H1 (cell line): ENCODE results near the gene ETV5. TPM values are rescaled to one million over a fixed set of nuclear protein-coding genes. Genes with fewer than 3 reads are reported as not detected.

ENCODE experiments used
- CTCF ChIA-PET: fragments of 300-600 bp; sonication (Branson Sonifier 250); formaldehyde crosslinking; loops from one replicate; lab custom pipeline; 2021; ENCODE audit not compliant: partially characterized antibody; lab: Charles Lee
- POLR2A ChIA-PET: fragments of 300-600 bp; sonication (Branson Sonifier 250); formaldehyde crosslinking; loops from one replicate; lab custom pipeline; 2021; ENCODE audit warnings: inconsistent platforms; ENCODE audit not compliant: partially characterized antibody; lab: Charles Lee
- DNase-seq, 2 experiments: peaks; one replicate each; pipeline versions ENCODE4 v3.0.0 to v3.0.0-alpha.2; 2010 to 2022; ENCODE audit warnings: low spot score in 2 of 2, low read depth in 1 of 2, mixed read lengths in 1 of 2
- FAIRE-seq: peaks from 2 replicates; lab custom pipeline; 2011; peaks lifted over from hg19 to GRCh38; lab: Jason Lieb, UNC
- H2AFZ ChIP-seq: 2 replicates; pipeline ENCODE4 v1.8.1; 2012; ENCODE audit warnings: low read length, inconsistent platforms
- H2AK5ac ChIP-seq: 2 replicates; pipeline ENCODE4 v1.6.1; 2013; ENCODE audit warnings: low read depth, low read length
- H2BK120ac ChIP-seq: replicated peaks from 2 replicates; pipeline ENCODE3; 2013; ENCODE audit warnings: low read depth, low read length, inconsistent platforms
- H2BK12ac ChIP-seq: 2 replicates; pipeline ENCODE4 v1.6.1; 2013; ENCODE audit warnings: low read depth, low read length
- H2BK15ac ChIP-seq: 2 replicates; pipeline ENCODE4 v1.6.1; 2013; ENCODE audit warnings: low read length
- H2BK20ac ChIP-seq: 2 replicates; pipeline ENCODE4 v1.6.1; 2013; ENCODE audit warnings: low read length
- H2BK5ac ChIP-seq: 2 replicates; pipeline ENCODE4 v1.6.1; 2013; ENCODE audit warnings: low read depth, low read length
- H3K14ac ChIP-seq: 2 replicates; pipeline ENCODE4 v1.6.1; 2013; ENCODE audit warnings: inconsistent platforms; ENCODE audit not compliant: insufficient read length
- H3K18ac ChIP-seq: 2 replicates; pipeline ENCODE4 v1.6.1; 2013; ENCODE audit warnings: low read length; ENCODE audit errors: extremely low read depth
- H3K23ac ChIP-seq: 2 replicates; pipeline ENCODE4 v1.6.1; 2013; ENCODE audit warnings: inconsistent platforms; ENCODE audit not compliant: insufficient read length
- H3K23me2 ChIP-seq: 2 replicates; pipeline ENCODE4 v1.6.1; 2013; ENCODE audit warnings: low read depth, low read length
- H3K27ac ChIP-seq: 2 replicates; pipeline ENCODE4 v1.6.1; 2011; ENCODE audit warnings: low read depth, low read length, inconsistent platforms
- H3K27me3 ChIP-seq, 4 experiments: replicated peaks in 1 of 4; 1 replicate in 1 of 4; 2 replicates in 3 of 4; pipeline versions ENCODE4 v1.6.1 to v1.8.1; 2011 to 2013; ENCODE audit warnings: low read length in 3 of 4, mild to moderate bottlenecking in 3 of 4, inconsistent platforms in 2 of 4, mixed read lengths in 2 of 4, moderate library complexity in 1 of 4; ENCODE audit not compliant: control insufficient read depth in 3 of 4, insufficient read depth in 3 of 4; ENCODE audit errors: extremely low read depth in 1 of 4
- H3K36me3 ChIP-seq, 4 experiments: 2 replicates each; pipeline versions ENCODE4 v1.6.1 to v1.8.1; 2011 to 2013; ENCODE audit warnings: mild to moderate bottlenecking in 4 of 4, low read length in 3 of 4, moderate library complexity in 2 of 4, control low read depth in 1 of 4, inconsistent platforms in 1 of 4; ENCODE audit not compliant: insufficient read depth in 4 of 4, control insufficient read depth in 2 of 4
- H3K4ac ChIP-seq: replicated peaks from 2 replicates; pipeline ENCODE3; 2013; ENCODE audit warnings: low read length, low read depth, mixed read lengths, inconsistent platforms; ENCODE audit not compliant: insufficient read length
- H3K4me1 ChIP-seq, 4 experiments: replicated peaks in 1 of 4; 1 replicate in 1 of 4; 2 replicates in 3 of 4; pipeline versions ENCODE4 v1.6.1 to v1.8.1; 2011 to 2013; ENCODE audit warnings: low read length in 3 of 4, inconsistent platforms in 2 of 4, mixed read lengths in 1 of 4; ENCODE audit not compliant: insufficient read depth in 4 of 4, control insufficient read depth in 3 of 4
- H3K4me2 ChIP-seq, 2 experiments: 2 replicates each; pipeline versions ENCODE4 v1.6.1 to v1.8.1; 2011 to 2013; ENCODE audit warnings: low read depth in 2 of 2, low read length in 2 of 2, control low read depth in 1 of 2, inconsistent platforms in 1 of 2, mild to moderate bottlenecking in 1 of 2; ENCODE audit not compliant: insufficient read depth in 1 of 2
- H3K4me3 ChIP-seq, 4 experiments: fragments of 200-600, 300-600 bp in 1 of 4; sonication (generic), shearing (Covaris generic), sonication (Bioruptor Twin) in 1 of 4; 2 replicates each; pipeline versions ENCODE4 v1.5.1 to v1.8.1; 2011 to 2016; ENCODE audit warnings: low read length in 4 of 4, low read depth in 3 of 4, control low read depth in 2 of 4, inconsistent platforms in 2 of 4, mild to moderate bottlenecking in 2 of 4, mixed read lengths in 1 of 4, moderate library complexity in 1 of 4; ENCODE audit not compliant: insufficient read depth in 2 of 4; ENCODE audit errors: extremely low read depth in 1 of 4
- H3K56ac ChIP-seq: replicated peaks from 2 replicates; pipeline ENCODE3; 2013; ENCODE audit warnings: low read depth, mild to moderate bottlenecking, mixed read lengths, low read length, inconsistent platforms; ENCODE audit not compliant: insufficient read length
- H3K79me1 ChIP-seq: 2 replicates; pipeline ENCODE4 v1.6.1; 2013; ENCODE audit warnings: low read depth, low read length, control low read depth
- H3K79me2 ChIP-seq, 2 experiments: 2 replicates each; pipeline versions ENCODE4 v1.6.1 to v1.8.1; 2012 to 2013; ENCODE audit warnings: low read length in 2 of 2, mild to moderate bottlenecking in 2 of 2, inconsistent platforms in 1 of 2; ENCODE audit not compliant: insufficient read depth in 2 of 2, control insufficient read depth in 1 of 2
- H3K9ac ChIP-seq, 4 experiments: replicated peaks in 1 of 4; 1 replicate in 1 of 4; 2 replicates in 3 of 4; pipeline versions ENCODE4 v1.6.1 to v1.8.1; 2011 to 2013; ENCODE audit warnings: low read depth in 3 of 4, low read length in 3 of 4, control low read depth in 2 of 4, mild to moderate bottlenecking in 2 of 4, moderate library complexity in 2 of 4, inconsistent platforms in 1 of 4; ENCODE audit errors: extremely low read depth in 1 of 4
- H3K9me3 ChIP-seq, 2 experiments: 2 replicates each; pipeline versions ENCODE4 v1.6.1 to v1.8.1; 2012 to 2013; ENCODE audit warnings: mild to moderate bottlenecking in 2 of 2, moderate library complexity in 2 of 2, control low read depth in 1 of 2, inconsistent platforms in 1 of 2, low read depth in 1 of 2, low read length in 1 of 2, mixed read lengths in 1 of 2; ENCODE audit not compliant: insufficient read depth in 2 of 2
- H4K20me1 ChIP-seq, 2 experiments: replicated peaks in 1 of 2; 2 replicates each; pipeline versions ENCODE3 to v1.8.1; 2011 to 2013; ENCODE audit warnings: inconsistent platforms in 2 of 2, low read length in 2 of 2, mild to moderate bottlenecking in 1 of 2; ENCODE audit not compliant: insufficient read depth in 2 of 2, control insufficient read depth in 1 of 2
- H4K5ac ChIP-seq: 2 replicates; pipeline ENCODE4 v1.6.1; 2013; ENCODE audit warnings: low read length, low read depth, mixed read lengths, inconsistent platforms; ENCODE audit not compliant: insufficient read length
- H4K8ac ChIP-seq: 2 replicates; pipeline ENCODE4 v1.8.0; 2013; ENCODE audit warnings: mild to moderate bottlenecking, moderate library complexity, low read length, inconsistent platforms; ENCODE audit not compliant: insufficient read depth; ENCODE audit errors: extremely low read depth
- H4K91ac ChIP-seq: replicated peaks from 2 replicates; pipeline ENCODE3; 2013; ENCODE audit warnings: low read length, mixed read lengths, inconsistent platforms; ENCODE audit not compliant: insufficient read length
- KDM5A ChIP-seq: fragments of 200-600 bp; IDR thresholded peaks from 2 replicates; pipeline ENCODE4 v1.7.1; 2012; ENCODE audit warnings: mild to moderate bottlenecking, low read length, inconsistent platforms, mixed read lengths
- WGBS, 2 experiments: shearing (Covaris generic) in 1 of 2; methylation state at CpG; one replicate each; pipeline versions ENCODE4 v1.1.6 to v1.1.7; 2013 to 2015; ENCODE audit warnings: low lambda C conversion rate in 2 of 2, mixed read lengths in 2 of 2, inconsistent platforms in 1 of 2, low coverage in 1 of 2, missing lambda C conversion rate in 1 of 2; ENCODE audit not compliant: insufficient replicate concordance in 2 of 2, insufficient coverage in 1 of 2, insufficient read length in 1 of 2; ENCODE audit errors: extremely low coverage in 1 of 2, missing lambda C conversion rate in 1 of 2; 5-methylcytosine and 5-hydroxymethylcytosine counted together
- polyA plus RNA-seq, 7 experiments: library from polyadenylated mRNA; depleted of rRNA in 3 of 7; stranded (reverse) in 5 of 7; unstranded in 2 of 7; fragments of >200 nt in 5 of 7; fragments of 200-250 nt in 2 of 7; gene quantifications; 1 replicate in 5 of 7; 2 replicates in 1 of 7; 4 replicates in 1 of 7; pipeline versions ENCODE4 v1.2.1 to v1.2.3, GENCODE V29; 2011 to 2013; ENCODE audit warnings: missing spikeins in 2 of 7, mixed read lengths in 2 of 7
- total RNA-seq: library from RNA; stranded (reverse); fragmentation: NEBNext Ultra II Directional; extraction: Animal tissue kit (Norgen Biotek cat#: 25700); gene quantifications from 2 replicates; pipeline ENCODE4 v1.2.1, GENCODE V29; 2021

Gene ETV5
- total and polyA plus RNA-seq, 2 of the 8 experiments (the other 6 are each of a cell fraction or from before 2014, with no cell fraction given): 13.1 to 36.9 TPM

DNA sequence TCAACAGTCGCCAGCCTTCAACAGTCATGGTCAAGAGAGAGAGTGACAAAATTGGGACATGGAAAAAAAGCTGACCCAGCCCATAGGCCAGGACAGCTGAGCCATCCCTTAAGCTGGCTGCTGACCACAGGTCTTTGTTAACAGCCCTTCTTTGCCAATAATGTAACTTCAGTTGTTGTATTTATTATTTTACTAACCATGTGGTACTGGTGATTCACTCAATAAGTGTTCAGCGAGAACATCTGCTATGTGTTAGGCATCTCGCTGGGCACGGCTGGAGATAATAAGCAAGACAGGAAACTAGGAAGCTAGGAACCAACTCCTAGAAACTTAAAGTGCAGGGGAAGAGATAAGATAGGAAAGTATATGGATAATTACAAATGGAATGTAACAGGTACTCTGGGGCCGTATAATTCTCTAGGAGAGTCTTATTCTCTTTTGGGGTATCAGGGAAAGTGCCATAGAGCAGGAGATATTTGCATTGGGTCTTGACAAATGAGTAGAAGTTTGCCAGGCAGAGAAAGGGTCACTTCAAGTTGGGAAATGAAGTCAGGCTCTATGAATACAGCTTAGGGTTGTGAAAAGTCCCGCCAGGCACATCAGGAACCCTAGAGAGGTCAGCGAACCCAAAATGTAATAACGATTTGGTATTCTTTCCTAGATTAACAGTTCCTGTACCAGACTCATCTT lies 87.1 kb downstream of the ETV5 start:
- Histone ChIP-seq H3K23ac (no peak overlapping the region), H2AK5ac (no peak overlapping the region), H3K56ac (no peak overlapping the region), H3K36me3 (no peaks in the 10 kb centered on the region), H3K27me3 (no peaks in the 10 kb centered on the region), H3K18ac (no peak overlapping the region), H2BK12ac (no peak overlapping the region), H4K91ac (no peak overlapping the region), H3K79me2 (no peaks in the 10 kb centered on the region), H2BK5ac (no peak overlapping the region), H2BK20ac (no peak overlapping the region), H3K14ac (no peak overlapping the region), H3K4me1 (no peaks in the 10 kb centered on the region), H3K9me3 (no peaks in the 10 kb centered on the region), H2BK15ac (no peak overlapping the region), H3K4me3 (no peak overlapping the region), H3K27ac (no peak overlapping the region), H2BK120ac (no peak overlapping the region), H3K79me1 (no peaks in the 10 kb centered on the region), H2AFZ (no peak overlapping the region), H3K9ac (no peak overlapping the region), H3K4ac (no peak overlapping the region), H3K4me2 (no peak overlapping the region), H3K23me2 (peaks cover 2% of the 10 kb centered on the region; the same call in 1 of the 2 replicates), H4K8ac (no peak overlapping the region), H4K5ac (no peak overlapping the region), H4K20me1 (no peaks in the 10 kb centered on the region)
- 89% methylated on average over 8 of the region's 8 CpGs; no CpG with 5 or more reads in 1 of the 2 experiments for WGBS, 2 experiments
- DNase-seq (no peak), FAIRE-seq (no peak)
- ChIA-PET POLR2A (interaction anchor here (0.6 kb wide), 1 partner anchor 70 kb away, joined by 3 read pairs; no protein-coding TSS in a partner anchor), CTCF (interaction anchor here (1.0 to 1.2 kb wide), 3 partner anchors 14 to 221 kb away, joined by 3 to 6 read pairs (median 4); no protein-coding TSS in a partner anchor)
- no peak for TF ChIP-seq KDM5A
